22Rv1 (cell line): ENCODE results near the gene FAM9C.

Source experiments
- CTCF ChIP-seq: fragments of 450-650 bp; IDR thresholded peaks from 2 replicates; pipeline ENCODE4 v1.5.1; 2017; ENCODE audit warnings: mild to moderate bottlenecking
- ZFX ChIP-seq: fragments of 450-650 bp; IDR thresholded peaks from 2 replicates; pipeline ENCODE4 v1.6.1; 2017; ENCODE audit warnings: antibody characterized with exemption, borderline replicate concordance

- no peak for TF ChIP-seq CTCF
- no peak for TF ChIP-seq ZFX
Observed at GRCh38 chrX:13077168-13077567, 32.7 kb upstream of the FAM9C start.
